ENCODE measurements around the gene SLC49A3. TPM values are rescaled to one million over a fixed set of nuclear protein-coding genes. Genes with fewer than 3 reads are reported as not detected.
"Not testable (repeated sequence)": the region's sequence is repeated elsewhere in the genome, so short reads cannot be mapped to it uniquely, and the experiment has no call there.

Gene SLC49A3
- total RNA-seq, 1 experiment from 2014 or later = not detected

DNA sequence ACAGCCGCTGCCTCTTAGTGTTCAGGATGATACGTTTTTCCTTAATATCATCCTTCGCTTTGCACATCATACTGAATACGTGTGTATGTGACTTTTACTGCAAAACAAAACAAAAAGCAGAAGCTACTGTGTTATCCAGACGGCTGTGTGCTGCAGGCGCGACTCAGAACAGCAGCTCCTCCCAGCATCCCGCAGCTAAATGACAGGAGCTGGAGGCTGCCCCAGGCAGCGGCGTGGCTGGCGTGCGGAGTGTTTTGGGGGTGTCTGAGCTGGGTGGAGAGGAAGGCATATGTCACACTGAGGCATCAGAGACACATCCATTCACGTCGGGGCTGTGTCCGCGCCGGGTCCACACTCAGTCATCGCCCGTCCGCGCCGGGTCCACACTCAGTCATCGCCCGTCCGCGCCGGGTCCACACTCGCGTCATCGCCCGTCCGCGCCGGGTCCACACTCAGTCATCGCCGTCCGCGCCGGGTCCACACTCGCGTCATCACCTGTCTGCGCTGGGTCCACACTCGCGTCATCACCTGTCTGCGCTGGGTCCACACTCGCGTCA is 33.3 kb upstream of the SLC49A3 start:
- DNase-seq (ENCODE audit: low read depth) = no peak

DNA sequence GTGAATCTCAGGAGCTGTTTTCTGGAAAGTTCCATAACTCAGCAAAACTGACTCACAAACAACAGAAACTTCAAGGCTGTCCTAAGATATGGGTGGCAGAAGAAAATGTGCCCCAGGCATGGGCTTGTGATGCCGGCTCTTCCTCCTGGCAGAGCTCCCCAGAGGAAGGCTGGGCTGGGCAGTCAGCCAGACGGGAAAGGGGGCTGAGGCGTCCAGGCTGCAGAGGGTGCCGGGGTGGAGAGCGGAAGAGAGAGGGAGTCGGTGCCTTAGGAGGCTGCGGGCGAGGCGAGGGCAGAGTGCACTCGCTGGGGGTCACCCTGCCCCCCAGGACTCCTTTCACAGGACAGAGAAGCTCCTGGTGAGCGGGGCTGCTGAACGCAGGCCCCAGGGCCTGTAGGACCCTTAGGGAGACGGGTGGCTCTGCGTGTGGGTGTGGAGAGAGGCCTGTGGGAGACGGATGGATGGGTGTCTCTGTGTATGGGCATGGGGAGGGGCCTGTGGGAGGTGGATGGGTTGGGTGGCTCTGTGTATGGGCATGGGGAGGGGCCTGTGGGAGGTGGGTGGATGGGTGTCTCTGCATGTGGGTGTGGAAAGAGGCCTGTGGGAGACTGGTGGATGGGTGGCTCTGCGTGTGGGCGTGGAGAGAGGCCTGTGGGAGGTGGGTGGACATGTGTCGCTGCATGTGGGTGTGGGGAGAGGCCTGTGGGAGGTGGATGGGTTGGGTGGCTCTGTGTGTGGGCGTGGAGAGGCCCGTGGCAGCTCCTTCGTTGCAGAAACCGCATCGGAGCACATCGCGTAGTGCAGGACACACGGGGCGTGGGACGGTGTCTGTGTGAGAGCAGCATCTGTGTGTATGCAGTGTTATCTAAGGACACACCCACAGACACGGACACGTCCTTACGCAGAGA is 32.6 kb upstream of the SLC49A3 start:
- DNase-seq (ENCODE audit: low read depth) = peak; percentile 21

DNA sequence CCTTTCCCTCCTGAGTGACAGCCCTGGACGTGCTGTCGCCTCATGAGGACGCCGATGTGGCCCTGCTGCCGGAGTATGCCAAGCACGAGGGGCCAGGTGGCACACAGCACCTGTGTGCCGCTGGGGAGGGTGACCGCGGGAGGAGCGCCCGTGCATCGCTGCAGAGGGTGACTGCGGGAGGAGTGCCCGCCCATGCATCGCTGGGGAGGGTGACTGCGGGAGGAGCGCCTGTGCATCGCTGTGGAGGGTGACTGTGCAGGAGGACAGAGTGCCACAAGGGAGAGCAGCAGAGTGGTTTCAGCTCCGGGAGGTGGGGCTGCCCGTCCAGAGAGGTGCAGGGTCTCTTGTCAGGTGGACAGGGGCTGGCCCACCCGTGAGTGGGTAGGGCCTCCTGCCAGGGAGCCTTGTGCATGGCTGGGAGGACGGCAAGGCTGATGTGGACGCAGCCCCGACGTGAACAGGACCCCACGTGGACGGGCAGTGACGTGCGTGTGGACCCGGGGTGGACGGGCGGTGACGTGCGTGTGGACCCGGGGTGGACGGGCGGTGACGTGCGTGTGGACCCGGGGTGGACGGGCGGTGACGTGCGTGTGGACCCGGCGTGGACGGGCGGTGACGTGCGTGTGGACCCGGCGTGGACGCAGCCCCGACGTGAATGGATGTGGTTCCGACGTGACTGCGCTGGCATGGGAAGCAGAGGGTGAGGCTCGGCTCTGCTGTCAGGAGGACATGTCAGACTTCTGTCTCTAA is 31.3 kb upstream of the SLC49A3 start:
- DNase-seq (ENCODE audit: low read depth) = no peak

DNA sequence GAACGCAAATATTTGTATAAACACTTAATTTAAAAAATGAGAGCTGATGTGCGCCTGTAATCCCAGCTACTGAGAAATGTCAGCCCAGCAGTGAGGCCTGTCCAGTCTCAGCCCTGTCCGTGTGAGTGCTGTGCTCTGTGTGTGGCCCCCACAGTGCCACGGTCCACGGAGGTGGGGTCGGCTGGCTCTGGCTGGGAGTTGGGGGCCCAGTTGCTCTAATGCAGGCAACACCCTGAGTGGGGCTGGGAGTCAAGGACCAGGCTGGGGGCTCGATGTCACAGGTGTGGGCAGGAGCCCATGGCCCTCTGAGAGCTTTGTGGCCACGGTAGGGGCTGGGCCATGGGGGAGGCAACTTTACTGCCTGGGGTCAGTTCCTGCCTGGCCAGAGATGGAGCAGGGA is 29.5 kb upstream of the SLC49A3 start:
- DNase-seq (ENCODE audit: low read depth) = no peak

DNA sequence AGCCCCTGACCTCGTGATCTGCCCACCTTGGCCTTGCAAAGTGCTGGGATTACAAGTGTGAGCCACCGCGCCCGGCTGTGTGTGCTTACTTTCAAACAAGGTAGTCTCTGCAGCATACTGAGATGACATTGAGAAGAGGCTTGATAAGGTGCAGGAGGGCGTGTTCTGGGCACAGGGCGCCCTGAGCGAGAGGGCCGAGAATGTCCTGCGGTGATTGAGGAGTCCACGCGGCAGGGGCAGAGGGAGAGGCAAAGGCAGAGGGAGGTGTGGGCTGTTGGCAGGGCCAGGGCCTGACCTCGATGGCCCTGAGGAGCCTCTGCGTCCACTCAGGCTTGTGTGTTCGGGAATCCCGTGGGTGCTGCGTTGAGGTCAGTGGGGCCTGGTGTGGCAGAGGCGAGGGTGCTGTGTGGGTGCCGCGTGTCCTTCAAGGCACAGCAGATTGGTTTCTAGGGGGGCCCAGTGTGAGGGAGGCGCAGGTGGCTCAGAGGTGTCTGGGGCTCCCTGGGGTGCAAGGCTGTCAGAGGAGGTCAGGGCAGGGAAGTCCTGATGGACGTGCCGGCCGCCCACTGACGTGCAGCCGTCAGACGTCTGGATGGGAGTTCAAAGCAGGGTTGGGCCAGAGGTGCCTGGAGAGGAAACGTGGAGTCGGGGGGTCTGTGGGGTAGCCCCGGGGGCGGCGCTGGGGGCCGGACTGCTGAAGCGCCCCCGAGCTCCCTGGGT is 28.8 kb upstream of the SLC49A3 start:
- DNase-seq (ENCODE audit: low read depth) = no peak

DNA sequence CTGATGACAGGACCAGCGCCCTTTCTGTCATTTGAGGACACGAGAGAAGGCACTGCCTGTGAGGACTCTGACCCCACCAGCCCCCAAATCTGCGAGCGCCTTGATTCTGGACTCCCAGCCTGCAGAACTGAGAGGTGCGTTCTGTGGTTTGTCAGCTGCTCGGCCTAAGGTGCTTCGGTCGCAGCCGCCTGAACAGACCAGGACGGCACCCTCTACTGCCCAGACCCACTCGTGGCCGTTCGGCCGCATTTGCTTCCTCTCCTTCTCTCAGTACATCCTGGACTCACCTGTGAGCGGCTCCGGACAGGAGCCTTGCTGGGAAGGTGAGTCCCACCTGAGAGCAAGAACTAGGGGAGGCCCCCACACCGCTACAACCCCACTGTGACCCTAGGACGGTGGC is 25.1 kb upstream of the SLC49A3 start:
- no peak for DNase-seq (ENCODE audit: low read depth)

DNA sequence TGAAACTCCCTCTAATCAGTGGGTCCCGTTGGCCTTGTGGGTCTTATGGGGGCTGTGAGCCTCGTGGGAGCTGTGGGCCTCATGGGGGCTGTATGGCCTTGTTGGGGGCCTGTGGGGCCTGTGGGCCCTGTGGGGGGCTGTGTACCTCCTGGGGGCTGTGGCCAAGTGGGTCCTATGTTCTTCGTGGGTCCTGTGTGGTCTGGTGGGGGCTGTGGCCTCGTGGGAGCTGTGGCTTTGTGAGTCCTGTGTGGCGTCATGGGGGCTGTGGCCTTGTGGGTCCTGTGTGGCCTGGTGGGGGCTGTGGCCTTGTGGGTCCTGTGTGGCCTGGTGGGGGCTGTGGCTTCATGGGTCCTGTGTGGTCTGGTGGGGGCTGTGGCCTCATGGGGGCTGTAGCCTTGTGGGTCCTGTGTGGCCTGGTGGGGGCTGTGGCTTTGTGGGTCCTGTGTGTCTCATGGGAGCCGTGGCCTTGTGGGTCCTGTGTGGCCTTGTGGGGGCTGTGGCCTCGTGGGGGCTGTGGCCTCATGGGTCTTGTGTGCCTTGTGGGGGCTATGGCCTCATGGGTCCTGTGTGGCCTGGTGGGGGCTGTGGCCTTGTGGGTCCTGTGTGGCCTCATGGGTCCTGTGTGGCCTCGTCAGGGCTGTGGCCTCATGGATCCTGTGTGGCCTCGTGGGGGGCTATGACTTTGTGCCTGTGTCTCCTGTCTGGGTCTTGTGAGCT is 24.1 kb upstream of the SLC49A3 start:
- DNase-seq (ENCODE audit: low read depth) = no peak

DNA sequence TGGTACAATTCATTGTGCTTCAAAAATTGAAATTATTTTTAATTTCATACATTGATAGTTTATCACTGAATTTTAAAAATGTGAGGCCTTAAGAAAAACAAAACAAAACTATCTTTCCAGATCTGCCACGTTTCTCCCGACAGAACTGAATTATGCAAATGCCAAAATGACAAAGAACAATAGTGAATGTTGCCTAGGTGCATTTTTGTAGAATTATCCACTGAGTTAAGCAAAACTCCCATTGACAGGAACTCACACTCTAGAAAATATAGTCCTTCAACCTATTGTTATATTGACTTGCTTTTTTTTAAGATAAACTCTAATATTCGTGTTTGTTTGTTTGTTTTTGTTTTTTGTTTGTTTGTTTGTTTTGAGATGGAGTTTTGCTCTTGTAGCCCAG is 23.1 kb upstream of the SLC49A3 start:
- no peak for DNase-seq (ENCODE audit: low read depth)

DNA sequence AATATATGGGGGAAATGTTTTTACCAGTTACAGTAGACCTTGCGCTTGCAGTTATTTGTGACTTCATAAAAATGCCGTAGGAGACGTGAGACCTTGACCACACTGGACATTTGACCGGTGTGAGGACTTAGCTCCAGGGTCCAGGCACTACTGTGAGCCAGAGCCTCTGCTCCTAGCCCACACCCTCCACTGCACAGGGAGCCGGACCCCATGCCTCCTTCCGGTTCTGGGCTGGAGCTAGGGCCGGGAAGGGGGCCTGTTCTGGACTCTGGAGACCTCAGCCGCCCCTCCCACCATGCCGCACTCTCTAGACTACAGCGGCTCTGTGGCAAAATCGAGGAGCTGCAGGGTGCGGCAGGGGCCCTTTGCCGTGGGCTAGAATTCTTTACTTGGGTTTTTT is 22.0 kb upstream of the SLC49A3 start:
- no peak for DNase-seq (ENCODE audit: low read depth)

DNA sequence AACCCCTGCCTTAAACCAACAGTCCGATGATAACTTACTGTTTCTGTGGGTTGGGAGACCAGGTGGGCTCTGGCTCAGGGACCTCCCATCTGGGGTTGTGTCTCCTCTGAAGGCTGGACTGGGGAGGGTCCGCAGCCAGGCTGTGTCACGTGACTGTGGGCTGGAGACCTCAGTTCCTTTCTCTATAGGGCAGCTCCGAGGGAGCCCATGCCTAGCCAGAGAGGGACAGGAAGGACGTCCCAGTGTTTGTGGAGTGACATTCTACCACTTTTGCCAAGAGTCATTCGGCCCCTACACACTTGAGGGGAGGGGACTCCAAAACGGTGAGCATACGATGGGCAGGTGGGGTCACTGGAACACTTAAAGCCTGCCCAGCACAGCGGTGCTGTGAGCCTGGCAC is 21.2 kb upstream of the SLC49A3 start:
- DNase-seq (ENCODE audit: low read depth) = no peak

DNA sequence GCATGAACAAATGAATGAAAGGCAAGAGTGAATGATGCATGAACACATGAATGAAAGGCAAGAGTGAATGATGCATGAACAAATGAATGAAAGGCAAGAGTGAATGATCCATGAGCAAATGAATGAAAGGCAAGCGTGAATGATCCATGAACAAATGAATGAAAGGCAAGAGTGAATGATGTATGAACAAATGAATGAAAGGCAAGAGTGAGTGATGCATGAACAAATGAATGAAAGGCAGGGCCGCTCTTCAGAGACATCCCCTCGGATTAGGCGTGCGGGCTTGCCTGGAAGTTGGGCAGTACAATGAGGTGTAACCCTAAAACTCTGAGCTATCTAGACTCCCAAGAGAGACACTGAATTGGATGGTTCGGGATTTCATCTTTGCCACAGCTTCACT is 20.4 kb upstream of the SLC49A3 start:
- DNase-seq (ENCODE audit: low read depth) = no peak

DNA sequence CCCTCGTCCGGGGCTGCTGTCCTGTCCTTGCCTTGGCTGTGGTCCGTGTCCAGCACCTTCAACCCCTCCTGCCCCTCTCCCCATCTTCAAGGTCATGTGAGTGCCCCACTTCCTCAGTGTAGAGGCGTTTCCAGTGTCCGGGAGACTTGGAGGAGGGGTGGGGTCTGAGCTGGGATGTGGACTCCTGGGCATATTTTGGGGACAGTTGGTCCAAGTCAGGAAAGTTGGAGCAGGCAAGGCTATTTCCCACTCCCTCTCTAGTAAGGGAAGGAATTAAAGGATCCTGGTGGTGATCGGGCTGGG is 19.6 kb upstream of the SLC49A3 start:
- no peak for DNase-seq (ENCODE audit: low read depth)

DNA sequence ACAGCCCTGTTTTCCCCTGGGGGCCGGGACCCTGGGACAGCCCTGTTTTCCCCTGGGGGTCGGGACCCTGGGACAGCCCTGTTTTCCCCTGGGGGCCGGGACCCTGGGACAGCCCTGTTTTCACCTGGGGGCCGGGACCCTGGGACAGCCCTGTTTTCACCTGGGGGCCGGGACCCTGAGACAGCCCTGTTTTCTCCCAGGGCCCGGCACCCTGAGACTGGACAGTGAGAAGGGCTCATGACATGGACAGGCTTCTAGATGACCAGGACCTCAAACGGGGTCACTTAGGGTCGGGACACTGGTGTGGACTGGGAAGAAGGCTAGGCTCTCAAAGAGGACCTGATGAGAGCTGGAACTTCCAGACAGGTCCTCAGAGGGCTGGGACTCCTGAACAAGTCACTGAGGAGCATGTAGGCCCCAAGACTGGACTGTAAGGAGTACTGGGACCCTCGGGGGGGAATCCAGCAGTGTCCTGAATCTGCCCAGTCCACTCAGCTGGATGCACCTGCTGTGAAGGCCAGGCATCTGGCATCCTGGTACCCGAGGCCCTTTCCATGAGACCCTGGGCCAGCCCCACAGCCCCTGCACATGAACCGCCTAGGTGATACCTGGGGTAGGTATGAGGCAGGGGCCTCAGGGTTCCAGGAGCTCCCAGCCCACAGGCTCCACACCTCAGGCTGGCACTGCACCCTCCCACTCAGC is 19.1 kb upstream of the SLC49A3 start:
- DNase-seq (ENCODE audit: low read depth) = no peak

DNA sequence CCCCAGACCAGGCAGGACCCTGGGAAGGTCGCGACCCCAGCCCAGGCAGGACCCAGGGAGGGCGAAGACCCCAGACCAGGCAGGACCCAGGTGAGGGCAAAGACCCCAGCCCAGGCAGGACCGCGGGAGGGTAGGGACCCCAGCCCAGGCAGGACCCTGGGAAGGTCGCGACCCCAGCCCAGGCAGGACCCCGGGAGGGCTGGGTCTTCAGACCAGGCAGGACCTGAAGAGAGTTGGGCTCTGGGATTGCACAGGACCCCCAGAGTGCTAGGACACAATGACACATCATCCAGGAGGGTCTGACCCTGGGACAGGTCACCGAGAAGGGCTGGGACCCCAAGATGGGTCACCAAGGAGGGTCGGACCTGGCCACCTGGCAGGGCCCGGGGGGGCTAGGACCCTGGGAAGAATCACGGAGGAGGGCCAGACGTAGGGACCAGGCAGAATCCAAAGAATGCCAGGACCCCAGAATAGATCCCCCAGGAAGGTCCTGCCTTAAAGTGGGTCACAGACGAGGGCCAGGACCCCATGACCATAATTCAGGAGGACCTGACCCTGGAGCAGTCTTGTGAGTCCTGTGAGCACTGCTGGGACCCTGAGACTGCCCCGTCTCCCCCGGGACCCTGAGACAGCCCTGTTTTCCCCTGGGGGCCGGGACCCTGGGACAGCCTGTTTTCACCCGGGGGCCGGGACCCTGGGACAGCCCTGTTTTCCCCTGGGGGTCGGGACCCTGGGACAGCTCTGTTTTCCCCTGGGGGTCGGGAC is 18.1 kb upstream of the SLC49A3 start:
- no peak for DNase-seq (ENCODE audit: low read depth)

DNA sequence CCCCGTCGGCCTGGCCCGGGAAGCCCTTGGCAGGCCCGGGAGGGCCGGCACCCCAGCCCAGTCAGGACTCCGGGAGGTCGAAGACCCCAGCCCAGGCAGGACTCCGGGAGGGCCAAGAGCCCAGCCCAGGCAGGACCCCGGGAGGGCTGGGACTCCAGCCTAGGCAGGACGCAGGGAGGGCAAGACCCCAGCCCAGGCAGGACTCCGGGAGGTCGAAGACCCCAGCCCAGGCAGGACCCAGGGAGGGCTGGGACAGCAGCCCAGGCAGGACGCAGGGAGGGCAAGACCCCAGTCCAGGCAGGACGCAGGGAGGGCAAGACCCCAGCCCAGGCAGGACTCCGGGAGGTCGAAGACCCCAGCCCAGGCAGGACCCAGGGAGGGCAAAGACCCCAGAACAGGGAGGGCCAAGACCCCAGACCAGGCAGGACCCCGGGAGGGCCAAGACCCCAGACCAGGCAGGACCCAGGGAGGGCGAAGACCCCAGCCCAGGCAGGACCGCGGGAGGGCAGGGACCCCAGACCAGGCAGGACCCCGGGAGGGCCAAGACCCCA is 17.2 kb upstream of the SLC49A3 start:
- not testable (repeated sequence) for DNase-seq (ENCODE audit: low read depth)

DNA sequence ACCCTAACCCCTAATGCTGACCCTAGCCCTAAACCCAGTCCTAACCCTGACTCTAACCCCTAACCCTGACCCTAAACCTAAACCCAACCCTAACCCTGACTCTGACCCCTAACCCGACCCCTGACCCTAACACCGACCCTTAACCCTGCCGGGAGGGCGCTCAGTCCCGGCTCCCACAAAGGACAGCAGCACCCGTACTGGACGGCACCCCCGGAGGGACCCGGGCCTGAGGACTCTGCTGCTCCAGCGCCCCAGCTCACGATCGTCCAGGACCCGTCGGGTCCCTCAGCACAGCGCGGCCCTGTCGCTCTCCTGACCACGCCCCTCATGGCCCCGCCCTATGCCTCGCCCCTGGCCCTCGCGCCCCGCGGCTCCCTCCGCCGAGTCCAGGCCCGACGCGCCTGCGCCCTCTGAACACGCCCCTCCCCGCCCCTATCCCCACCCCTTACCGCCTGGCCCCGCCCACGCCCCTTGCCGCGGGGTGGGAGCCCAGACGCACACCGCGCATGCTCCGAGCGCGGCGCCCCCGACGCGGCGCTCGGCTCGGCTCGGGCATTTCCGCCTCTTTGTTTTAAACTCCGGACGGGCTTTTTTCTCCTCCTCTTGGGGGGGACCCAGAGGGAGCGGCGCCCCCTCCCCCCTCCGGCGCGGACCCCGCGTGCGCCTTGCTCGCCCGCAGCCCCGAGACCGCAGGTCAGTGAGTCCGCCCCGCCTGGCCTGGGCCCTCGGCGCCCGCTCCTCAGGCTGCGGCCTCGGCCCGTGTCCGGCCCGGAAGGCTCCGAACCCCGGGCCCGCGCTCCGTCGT is 16.5 kb upstream of the SLC49A3 start, which contains the start of gene PCGF3:
Gene PCGF3 (plus strand): TSS at position 555 of the 805 bp plus-strand sequence. CDS start 27,849 bp downstream, outside the sequence.
- peak; percentile 87 for DNase-seq (ENCODE audit: low read depth)

DNA sequence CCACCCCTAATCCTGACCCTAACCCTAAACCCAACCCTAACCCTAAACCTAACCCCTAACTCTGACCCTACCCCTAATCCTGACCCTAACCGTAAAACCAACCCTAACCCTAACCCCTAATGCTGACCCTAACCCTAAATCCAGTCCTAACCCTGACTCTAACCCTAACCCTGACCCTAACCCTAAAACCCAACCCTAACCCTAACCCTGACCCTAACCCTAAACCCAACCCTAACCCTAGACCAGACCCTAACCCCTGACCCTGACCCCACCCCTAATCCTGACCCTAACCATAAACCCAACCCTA is 16.0 kb upstream of the SLC49A3 start:
- DNase-seq (ENCODE audit: low read depth) = no peak

DNA sequence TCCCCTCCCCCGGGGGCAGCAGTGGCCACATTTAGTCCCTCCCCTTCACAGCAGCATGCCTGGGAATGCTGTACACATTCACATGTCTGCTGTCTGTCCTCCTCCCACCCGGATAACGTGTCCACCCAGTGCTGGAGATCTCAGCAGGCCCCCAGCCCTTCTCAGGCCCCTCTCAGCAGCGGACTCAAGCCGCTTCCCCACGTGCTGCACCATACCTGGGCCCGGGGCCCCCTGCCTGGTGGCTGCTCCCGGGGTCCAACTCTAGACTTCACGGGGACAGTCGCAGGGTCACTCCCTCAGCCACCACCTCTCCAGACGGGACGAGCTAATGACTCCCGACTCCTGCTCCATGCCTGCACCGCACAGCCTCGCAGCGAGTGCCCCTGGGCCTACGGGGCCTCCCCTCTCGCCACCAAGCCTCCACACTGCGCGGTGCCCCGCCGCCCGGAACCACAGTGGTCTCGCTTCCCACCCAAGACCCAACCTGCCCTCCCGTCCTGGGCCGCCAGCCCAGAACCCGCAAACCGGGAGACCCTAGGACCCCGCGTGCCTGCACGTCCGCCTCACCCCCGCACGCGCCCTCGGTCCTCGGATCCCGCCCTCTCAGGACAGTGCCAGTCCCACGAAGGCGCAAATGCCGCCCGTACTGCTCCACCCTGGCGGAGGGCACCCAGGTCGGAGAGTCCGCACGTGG is 15.4 kb upstream of the SLC49A3 start:
- DNase-seq (ENCODE audit: low read depth) = no peak

Measured in M059J (cell line).